Neural progenitor cell (in vitro differentiated cells): ENCODE measurements around the gene ZCCHC7. TPM values are rescaled to one million over a fixed set of nuclear protein-coding genes. Genes with fewer than 3 reads are reported as not detected.

Source experiments
- DNase-seq: peaks from one replicate; pipeline ENCODE4 v3.0.0-alpha.2; 2016; ENCODE audit warnings: low spot score
- H2AFZ ChIP-seq: fragments of 200-600 bp; sonication (generic); replicated peaks from 2 replicates; pipeline ENCODE4 v1.6.1; 2016; ENCODE audit warnings: antibody characterized with exemption
- H3F3A ChIP-seq: fragments of 200-600 bp; sonication (generic); 2 replicates; pipeline ENCODE4 v1.6.1; 2016; ENCODE audit warnings: antibody characterized with exemption, low read depth
- H3K27ac ChIP-seq: fragments of 200-600 bp; sonication (generic); 2 replicates; pipeline ENCODE4 v1.5.1; 2016; ENCODE audit warnings: mild to moderate bottlenecking
- H3K27me3 ChIP-seq: fragments of 200-600 bp; sonication (generic); 2 replicates; pipeline ENCODE4 v1.6.1; 2016; ENCODE audit warnings: mild to moderate bottlenecking, moderate library complexity
- H3K36me3 ChIP-seq: fragments of 200-600 bp; sonication (generic); 2 replicates; pipeline ENCODE4 v1.5.1; 2016
- H3K4me1 ChIP-seq: fragments of 200-600 bp; sonication (generic); 2 replicates; pipeline ENCODE4 v1.6.1; 2016; ENCODE audit warnings: mixed run types
- H3K4me2 ChIP-seq: fragments of 200-600 bp; sonication (generic); 2 replicates; pipeline ENCODE4 v1.6.1; 2016
- H3K4me3 ChIP-seq: fragments of 200-600 bp; sonication (generic); 2 replicates; pipeline ENCODE4 v1.5.1; 2016
- H3K79me2 ChIP-seq: fragments of 200-600 bp; sonication (generic); 2 replicates; pipeline ENCODE4 v1.6.1; 2016; ENCODE audit warnings: low read depth
- H3K9ac ChIP-seq: fragments of 200-600 bp; sonication (generic); 2 replicates; pipeline ENCODE4 v1.6.1; 2016
- H3K9me3 ChIP-seq: fragments of 200-600 bp; sonication (generic); 2 replicates; pipeline ENCODE4 v1.5.1; 2016; ENCODE audit warnings: low read depth
- H4K20me1 ChIP-seq: fragments of 200-600 bp; sonication (generic); 2 replicates; pipeline ENCODE4 v1.6.1; 2016; ENCODE audit warnings: low read depth
- H3K27ac Mint-ChIP-seq: 3 replicates; pipeline ENCODE4 v1.8.0; 2021; ENCODE audit warnings: mixed read lengths
- H3K27me3 Mint-ChIP-seq: 2 replicates; pipeline ENCODE4 v1.8.0; 2022; ENCODE audit warnings: low read depth, mild to moderate bottlenecking, inconsistent platforms, moderate library complexity, mixed read lengths; ENCODE audit not compliant: insufficient read depth
- H3K36me3 Mint-ChIP-seq: 3 replicates; pipeline ENCODE4 v1.8.0; 2021; ENCODE audit warnings: mixed read lengths
- H3K4me1 Mint-ChIP-seq: 3 replicates; pipeline ENCODE4 v1.8.0; 2021; ENCODE audit warnings: mixed read lengths
- H3K4me3 Mint-ChIP-seq: 3 replicates; pipeline ENCODE4 v1.8.0; 2021; ENCODE audit warnings: mild to moderate bottlenecking, moderate library complexity, mixed read lengths
- H3K9me3 Mint-ChIP-seq: 3 replicates; pipeline ENCODE4 v1.8.0; 2020; ENCODE audit warnings: mixed read lengths
- EZH2 ChIP-seq: fragments of 200-600 bp; sonication (generic); IDR thresholded peaks from 2 replicates; pipeline ENCODE4 v1.6.1; 2017; ENCODE audit warnings: antibody characterized with exemption, mild to moderate bottlenecking, moderate library complexity
- EZH2phosphoT487 ChIP-seq: fragments of 200-600 bp; sonication (generic); IDR thresholded peaks from 2 replicates; pipeline ENCODE4 v1.6.1; 2017; ENCODE audit warnings: antibody characterized with exemption
- total RNA-seq: library from RNA; depleted of rRNA; stranded (reverse); fragments of >200 nt; gene quantifications from 2 replicates; pipeline ENCODE4 v1.2.3, GENCODE V29; 2015; ENCODE audit warnings: low replicate concordance
- TF ChIP-seq, protein P1 (sequence below): fragments of 200-600 bp; sonication (generic); IDR thresholded peaks from 2 replicates; pipeline ENCODE4 v1.5.1; 2017; ENCODE audit warnings: antibody characterized with exemption, mild to moderate bottlenecking

ZCCHC7 gene
- total RNA-seq, 1 donor from 2014 or later: 27.6 TPM

GRCh38 chr9:37370968-37371563 is 250.7 kb downstream of the ZCCHC7 start:
- no peak overlapping the region for H3K4me2 ChIP-seq
- H3K79me2 ChIP-seq: no peaks in the 10 kb centered on the region
- DNase-seq: no peak
- peaks cover 10% of the 10 kb centered on the region for H3K4me1 Mint-ChIP-seq
- peaks cover 6% of the 10 kb centered on the region for H3K4me1 ChIP-seq
- no peaks in the 10 kb centered on the region for H3F3A ChIP-seq
- H3K27me3 Mint-ChIP-seq: no peaks in the 10 kb centered on the region
- H3K9me3 ChIP-seq: no peaks in the 10 kb centered on the region
- H3K27me3 ChIP-seq: no peaks in the 10 kb centered on the region
- H3K36me3 Mint-ChIP-seq: no peaks in the 10 kb centered on the region
- no peaks in the 10 kb centered on the region for H3K36me3 ChIP-seq
- no peak overlapping the region for H3K4me3 ChIP-seq
- H3K27ac Mint-ChIP-seq: no peak overlapping the region
- no peaks in the 10 kb centered on the region for H4K20me1 ChIP-seq
- H2AFZ ChIP-seq: no peak overlapping the region
- peaks cover 2% of the 10 kb centered on the region for H3K9me3 Mint-ChIP-seq
- no peak overlapping the region for H3K9ac ChIP-seq
- H3K27ac ChIP-seq: no peak overlapping the region
- no peak overlapping the region for H3K4me3 Mint-ChIP-seq
- TF ChIP-seq, protein P1, sequence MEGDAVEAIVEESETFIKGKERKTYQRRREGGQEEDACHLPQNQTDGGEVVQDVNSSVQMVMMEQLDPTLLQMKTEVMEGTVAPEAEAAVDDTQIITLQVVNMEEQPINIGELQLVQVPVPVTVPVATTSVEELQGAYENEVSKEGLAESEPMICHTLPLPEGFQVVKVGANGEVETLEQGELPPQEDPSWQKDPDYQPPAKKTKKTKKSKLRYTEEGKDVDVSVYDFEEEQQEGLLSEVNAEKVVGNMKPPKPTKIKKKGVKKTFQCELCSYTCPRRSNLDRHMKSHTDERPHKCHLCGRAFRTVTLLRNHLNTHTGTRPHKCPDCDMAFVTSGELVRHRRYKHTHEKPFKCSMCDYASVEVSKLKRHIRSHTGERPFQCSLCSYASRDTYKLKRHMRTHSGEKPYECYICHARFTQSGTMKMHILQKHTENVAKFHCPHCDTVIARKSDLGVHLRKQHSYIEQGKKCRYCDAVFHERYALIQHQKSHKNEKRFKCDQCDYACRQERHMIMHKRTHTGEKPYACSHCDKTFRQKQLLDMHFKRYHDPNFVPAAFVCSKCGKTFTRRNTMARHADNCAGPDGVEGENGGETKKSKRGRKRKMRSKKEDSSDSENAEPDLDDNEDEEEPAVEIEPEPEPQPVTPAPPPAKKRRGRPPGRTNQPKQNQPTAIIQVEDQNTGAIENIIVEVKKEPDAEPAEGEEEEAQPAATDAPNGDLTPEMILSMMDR: no peak
- TF ChIP-seq EZH2 (no peak), EZH2phosphoT487 (no peak)

- H3K4me3 ChIP-seq: no peak overlapping the region
- no peaks in the 10 kb centered on the region for H3F3A ChIP-seq
- no peak for TF ChIP-seq EZH2
- no peak for TF ChIP-seq EZH2phosphoT487
- TF ChIP-seq, protein P1: no peak
- Mint-ChIP-seq H3K27ac (no peak overlapping the region), H3K36me3 (no peaks in the 10 kb centered on the region), H3K9me3 (no peaks in the 10 kb centered on the region), H3K27me3 (no peaks in the 10 kb centered on the region), H3K4me1 (peaks cover 10% of the 10 kb centered on the region), H3K4me3 (no peak overlapping the region)
- H4K20me1 ChIP-seq: no peaks in the 10 kb centered on the region
- H3K9me3 ChIP-seq: no peaks in the 10 kb centered on the region
- H3K79me2 ChIP-seq: no peaks in the 10 kb centered on the region
- no peak overlapping the region for H3K27ac ChIP-seq
- H3K36me3 ChIP-seq: no peaks in the 10 kb centered on the region
- no peak overlapping the region for H3K4me2 ChIP-seq
- no peak overlapping the region for H2AFZ ChIP-seq
- H3K27me3 ChIP-seq: no peaks in the 10 kb centered on the region
- no peak for DNase-seq
- no peak overlapping the region for H3K9ac ChIP-seq
- peaks cover 6% of the 10 kb centered on the region for H3K4me1 ChIP-seq
Measured at GRCh38 chr9:37371565-37372464, 251.4 kb downstream of the ZCCHC7 start.

DNA sequence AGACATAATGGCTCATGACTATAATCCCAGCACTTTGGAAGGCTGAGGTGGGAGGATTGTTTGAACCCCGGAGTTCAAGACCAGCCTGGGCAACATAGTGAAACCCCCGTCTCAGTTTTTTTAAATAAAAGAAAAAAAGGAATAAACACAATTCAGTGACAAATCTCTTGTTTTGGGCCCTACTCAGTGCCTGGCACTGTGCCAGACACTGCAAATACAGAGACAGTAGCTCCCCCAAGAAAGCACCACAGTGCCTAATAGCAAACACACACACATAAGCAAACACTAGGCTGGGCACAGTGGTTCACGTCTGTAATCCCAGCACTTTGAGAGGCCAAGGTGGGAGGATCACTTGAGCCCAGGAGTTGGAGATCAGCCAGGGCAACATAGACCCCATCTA is 252.5 kb downstream of the ZCCHC7 start:
- Histone ChIP-seq H3F3A (no peaks in the 10 kb centered on the region), H3K4me1 (peaks cover 6% of the 10 kb centered on the region), H3K27ac (no peak overlapping the region), H3K4me2 (no peak overlapping the region), H3K4me3 (no peak overlapping the region), H4K20me1 (no peaks in the 10 kb centered on the region), H3K27me3 (no peaks in the 10 kb centered on the region), H2AFZ (no peak overlapping the region), H3K36me3 (no peaks in the 10 kb centered on the region), H3K9ac (no peak overlapping the region), H3K9me3 (no peaks in the 10 kb centered on the region), H3K79me2 (no peaks in the 10 kb centered on the region)
- peaks cover 10% of the 10 kb centered on the region for H3K4me1 Mint-ChIP-seq
- H3K27ac Mint-ChIP-seq: no peak overlapping the region
- H3K27me3 Mint-ChIP-seq: no peaks in the 10 kb centered on the region
- H3K4me3 Mint-ChIP-seq: no peak overlapping the region
- no peaks in the 10 kb centered on the region for H3K36me3 Mint-ChIP-seq
- H3K9me3 Mint-ChIP-seq: no peaks in the 10 kb centered on the region
- no peak for DNase-seq
- TF ChIP-seq EZH2phosphoT487: no peak
- TF ChIP-seq, protein P1: no peak
- no peak for TF ChIP-seq EZH2
